ENCODE results near the gene ZNF212. TPM values are rescaled to one million over a fixed set of nuclear protein-coding genes. Genes with fewer than 3 reads are reported as not detected.

Gene ZNF212
- total RNA-seq, 1 donor from 2014 or later = 9.7 TPM

Other genes starting within 250 kb of the ZNF212 start
- gene PDIA4, start 211.1 kb upstream of the ZNF212 start, total RNA-seq = 254 and 463 TPM in 2 replicates
- gene ZNF786, start 148.9 kb upstream of the ZNF212 start, total RNA-seq = 6.4 and 14.9 TPM in 2 replicates
- 3.6 and 9.2 TPM in 2 replicates for gene ZNF425, start 113.3 kb upstream of the ZNF212 start, total RNA-seq
- 7.5 and 17.8 TPM in 2 replicates for gene ZNF398, start 92.2 kb upstream of the ZNF212 start, total RNA-seq
- gene ZNF282, start 44.1 kb upstream of the ZNF212 start, total RNA-seq = 20.0 and 30.8 TPM in 2 replicates
- 8.0 and 10.8 TPM in 2 replicates for gene ZNF783, start 22.5 kb downstream of the ZNF212 start, total RNA-seq
- 4.0 and 12.3 TPM in 2 replicates for gene ZNF777, start 221.4 kb downstream of the ZNF212 start, total RNA-seq